GM12878 (cell line): ENCODE data around the gene TAPBP. TPM values are rescaled to one million over a fixed set of nuclear protein-coding genes. Genes with fewer than 3 reads are reported as not detected.

ENCODE experiments used
- CBFB ChIP-seq: IDR thresholded peaks from 2 replicates; pipeline ENCODE4 v1.6.1; 2016; ENCODE audit warnings: antibody characterized with exemption, low read depth
- CBX5 ChIP-seq: sonication (generic); IDR thresholded peaks from 2 replicates; pipeline ENCODE4 v1.6.1; 2016; ENCODE audit warnings: low read depth, moderate library complexity, mild to moderate bottlenecking, inconsistent platforms
- CHD4 ChIP-seq: fragments of 200-600 bp; sonication (generic); IDR thresholded peaks from 2 replicates; pipeline ENCODE4 v1.6.1; 2016; ENCODE audit warnings: mild to moderate bottlenecking
- FOXK2 ChIP-seq: fragments of 450-650 bp; IDR thresholded peaks from 2 replicates; pipeline ENCODE4 v1.6.1; 2017; ENCODE audit warnings: mild to moderate bottlenecking, moderate library complexity
- LARP7 ChIP-seq: fragments of 450-650 bp; IDR thresholded peaks from 2 replicates; pipeline ENCODE4 v1.6.1; 2017; ENCODE audit warnings: mild to moderate bottlenecking
- MXI1 ChIP-seq: fragments of 150-350 bp; IDR thresholded peaks from 2 replicates; pipeline ENCODE4 v1.6.1; 2011; ENCODE audit warnings: low read depth, mild to moderate bottlenecking, inconsistent platforms, low read length, improper control_type of control experiment
- MYC ChIP-seq: IDR thresholded peaks from 2 replicates; pipeline ENCODE4 v1.6.1; 2011; ENCODE audit warnings: mild to moderate bottlenecking, low read length, moderate library complexity, inconsistent platforms; ENCODE audit not compliant: insufficient read depth, insufficient replicate concordance, insufficient read length, severe bottlenecking
- NFYA ChIP-seq: IDR thresholded peaks from 2 replicates; pipeline ENCODE4 v1.6.1; 2011; ENCODE audit warnings: low read depth, mild to moderate bottlenecking, low read length, improper control_type of control experiment, borderline replicate concordance
- NR2C2 ChIP-seq: IDR thresholded peaks from 2 replicates; pipeline ENCODE4 v1.6.1; 2011; ENCODE audit warnings: borderline replicate concordance, low read depth; ENCODE audit not compliant: control insufficient read depth, insufficient read length
- SMARCA5 ChIP-seq: fragments of 450-650 bp; IDR thresholded peaks from 2 replicates; pipeline ENCODE4 v1.6.1; 2017; ENCODE audit warnings: mild to moderate bottlenecking
- polyA plus RNA-seq, 11 experiments: library from polyadenylated mRNA; depleted of rRNA in 4 of 11; unstranded in 6 of 11; stranded (reverse) in 5 of 11; fragments of >200 nt; fragmentation: Nextera tagmentation in 4 of 11; fragmentation: Illumina TruSeq in 1 of 11; extraction: Ambion mirVana in 4 of 11; extraction: Trizol in 1 of 11; gene quantifications; 1 replicate in 1 of 11; 2 replicates in 10 of 11; pipeline versions ENCODE4 v1.2.1 to v1.2.3, GENCODE V29; 2011 to 2016; ENCODE audit warnings: inconsistent platforms in 2 of 11, missing spikeins in 2 of 11, low read depth in 1 of 11
- total RNA-seq, 4 experiments: library from RNA; depleted of rRNA in 3 of 4; stranded (reverse); fragments of >200 nt in 3 of 4; fragmentation: Illumina TruSeq in 1 of 4; extraction: Trizol in 1 of 4; gene quantifications; 2 replicates each; pipeline versions ENCODE4 v1.2.1 to v1.2.3, GENCODE V29; 2013 to 2021
- TF ChIP-seq, protein P1 (sequence below): fragments of 450-650 bp; IDR thresholded peaks from 2 replicates; pipeline ENCODE4 v1.6.1; 2017; ENCODE audit warnings: mild to moderate bottlenecking, moderate library complexity
- TF ChIP-seq, protein P2 (sequence below): IDR thresholded peaks from 2 replicates; pipeline ENCODE4 v1.6.1; 2012; ENCODE audit warnings: mild to moderate bottlenecking, low read depth, low read length
- TF ChIP-seq, protein P3 (sequence below): fragments of 450-650 bp; IDR thresholded peaks from 2 replicates; pipeline ENCODE4 v1.6.1; 2016; ENCODE audit warnings: mild to moderate bottlenecking

Gene TAPBP
- total and polyA plus RNA-seq, 10 of the 15 experiments (the other 5 are each of a cell fraction or from before 2014, with no cell fraction given): 14.6 to 210 (median 78.1) TPM

DNA sequence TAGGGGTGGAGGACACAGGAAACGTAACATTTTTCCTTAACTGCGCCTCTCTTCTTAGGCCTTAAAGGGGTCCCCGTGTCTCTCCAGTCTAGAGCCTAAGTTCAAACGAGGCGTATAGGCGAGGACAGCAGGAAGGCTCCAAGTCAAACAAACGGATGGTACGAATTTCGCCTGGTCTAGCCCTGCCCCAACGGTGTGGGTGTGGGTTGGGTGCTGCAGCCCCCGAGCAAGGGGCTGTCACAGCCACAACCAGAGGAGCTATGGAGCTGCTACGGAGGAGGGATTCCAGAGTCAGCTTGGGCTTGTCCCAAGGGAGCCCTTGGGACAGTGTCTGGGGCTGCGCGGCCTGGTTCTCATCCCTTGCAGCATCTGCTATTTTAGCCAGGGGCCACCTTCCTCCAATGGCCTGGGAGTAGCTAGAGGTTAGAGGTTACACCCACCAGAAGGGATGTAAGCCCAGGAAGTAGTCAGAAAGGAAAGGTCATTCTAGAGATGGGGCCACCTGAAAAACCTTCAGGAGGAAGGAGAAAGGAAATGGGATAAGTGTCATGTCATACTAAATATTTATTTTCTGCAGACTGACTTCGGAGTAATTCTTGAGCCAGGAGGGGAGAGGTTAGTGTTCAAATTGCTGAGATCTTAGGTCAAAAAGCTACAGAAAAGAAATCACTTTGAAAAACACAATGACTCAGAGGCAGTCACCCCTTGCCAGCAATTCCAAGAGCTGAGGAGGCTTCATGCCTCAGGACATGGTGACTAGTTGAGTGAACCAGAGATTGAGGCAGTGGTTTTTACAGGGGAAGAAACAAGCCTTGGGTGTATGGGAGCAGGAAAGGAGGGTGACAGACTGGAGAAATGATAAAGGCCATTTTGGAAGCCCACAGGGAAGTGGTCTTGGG lies 63.9 kb downstream of the TAPBP start (continued):
- TF ChIP-seq, protein P1, sequence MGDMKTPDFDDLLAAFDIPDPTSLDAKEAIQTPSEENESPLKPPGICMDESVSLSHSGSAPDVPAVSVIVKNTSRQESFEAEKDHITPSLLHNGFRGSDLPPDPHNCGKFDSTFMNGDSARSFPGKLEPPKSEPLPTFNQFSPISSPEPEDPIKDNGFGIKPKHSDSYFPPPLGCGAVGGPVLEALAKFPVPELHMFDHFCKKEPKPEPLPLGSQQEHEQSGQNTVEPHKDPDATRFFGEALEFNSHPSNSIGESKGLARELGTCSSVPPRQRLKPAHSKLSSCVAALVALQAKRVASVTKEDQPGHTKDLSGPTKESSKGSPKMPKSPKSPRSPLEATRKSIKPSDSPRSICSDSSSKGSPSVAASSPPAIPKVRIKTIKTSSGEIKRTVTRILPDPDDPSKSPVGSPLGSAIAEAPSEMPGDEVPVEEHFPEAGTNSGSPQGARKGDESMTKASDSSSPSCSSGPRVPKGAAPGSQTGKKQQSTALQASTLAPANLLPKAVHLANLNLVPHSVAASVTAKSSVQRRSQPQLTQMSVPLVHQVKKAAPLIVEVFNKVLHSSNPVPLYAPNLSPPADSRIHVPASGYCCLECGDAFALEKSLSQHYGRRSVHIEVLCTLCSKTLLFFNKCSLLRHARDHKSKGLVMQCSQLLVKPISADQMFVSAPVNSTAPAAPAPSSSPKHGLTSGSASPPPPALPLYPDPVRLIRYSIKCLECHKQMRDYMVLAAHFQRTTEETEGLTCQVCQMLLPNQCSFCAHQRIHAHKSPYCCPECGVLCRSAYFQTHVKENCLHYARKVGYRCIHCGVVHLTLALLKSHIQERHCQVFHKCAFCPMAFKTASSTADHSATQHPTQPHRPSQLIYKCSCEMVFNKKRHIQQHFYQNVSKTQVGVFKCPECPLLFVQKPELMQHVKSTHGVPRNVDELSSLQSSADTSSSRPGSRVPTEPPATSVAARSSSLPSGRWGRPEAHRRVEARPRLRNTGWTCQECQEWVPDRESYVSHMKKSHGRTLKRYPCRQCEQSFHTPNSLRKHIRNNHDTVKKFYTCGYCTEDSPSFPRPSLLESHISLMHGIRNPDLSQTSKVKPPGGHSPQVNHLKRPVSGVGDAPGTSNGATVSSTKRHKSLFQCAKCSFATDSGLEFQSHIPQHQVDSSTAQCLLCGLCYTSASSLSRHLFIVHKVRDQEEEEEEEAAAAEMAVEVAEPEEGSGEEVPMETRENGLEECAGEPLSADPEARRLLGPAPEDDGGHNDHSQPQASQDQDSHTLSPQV: no peak
- TF ChIP-seq MYC (no peak), MXI1 (0 out of 2 replicates have a peak, but pooled peaks have one; percentile 7), CHD4 (no peak), NFYA (no peak), SMARCA5 (0 out of 2 replicates have a peak, but pooled peaks have one; percentile 65), NR2C2 (no peak), FOXK2 (no peak), CBFB (0 out of 2 replicates have a peak, but pooled peaks have one; percentile 5), CBX5 (no peak), LARP7 (peak; percentile 72; the same call in 1 of the 2 replicates)
- TF ChIP-seq, protein P2, sequence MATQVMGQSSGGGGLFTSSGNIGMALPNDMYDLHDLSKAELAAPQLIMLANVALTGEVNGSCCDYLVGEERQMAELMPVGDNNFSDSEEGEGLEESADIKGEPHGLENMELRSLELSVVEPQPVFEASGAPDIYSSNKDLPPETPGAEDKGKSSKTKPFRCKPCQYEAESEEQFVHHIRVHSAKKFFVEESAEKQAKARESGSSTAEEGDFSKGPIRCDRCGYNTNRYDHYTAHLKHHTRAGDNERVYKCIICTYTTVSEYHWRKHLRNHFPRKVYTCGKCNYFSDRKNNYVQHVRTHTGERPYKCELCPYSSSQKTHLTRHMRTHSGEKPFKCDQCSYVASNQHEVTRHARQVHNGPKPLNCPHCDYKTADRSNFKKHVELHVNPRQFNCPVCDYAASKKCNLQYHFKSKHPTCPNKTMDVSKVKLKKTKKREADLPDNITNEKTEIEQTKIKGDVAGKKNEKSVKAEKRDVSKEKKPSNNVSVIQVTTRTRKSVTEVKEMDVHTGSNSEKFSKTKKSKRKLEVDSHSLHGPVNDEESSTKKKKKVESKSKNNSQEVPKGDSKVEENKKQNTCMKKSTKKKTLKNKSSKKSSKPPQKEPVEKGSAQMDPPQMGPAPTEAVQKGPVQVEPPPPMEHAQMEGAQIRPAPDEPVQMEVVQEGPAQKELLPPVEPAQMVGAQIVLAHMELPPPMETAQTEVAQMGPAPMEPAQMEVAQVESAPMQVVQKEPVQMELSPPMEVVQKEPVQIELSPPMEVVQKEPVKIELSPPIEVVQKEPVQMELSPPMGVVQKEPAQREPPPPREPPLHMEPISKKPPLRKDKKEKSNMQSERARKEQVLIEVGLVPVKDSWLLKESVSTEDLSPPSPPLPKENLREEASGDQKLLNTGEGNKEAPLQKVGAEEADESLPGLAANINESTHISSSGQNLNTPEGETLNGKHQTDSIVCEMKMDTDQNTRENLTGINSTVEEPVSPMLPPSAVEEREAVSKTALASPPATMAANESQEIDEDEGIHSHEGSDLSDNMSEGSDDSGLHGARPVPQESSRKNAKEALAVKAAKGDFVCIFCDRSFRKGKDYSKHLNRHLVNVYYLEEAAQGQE: no peak
- TF ChIP-seq, protein P3, sequence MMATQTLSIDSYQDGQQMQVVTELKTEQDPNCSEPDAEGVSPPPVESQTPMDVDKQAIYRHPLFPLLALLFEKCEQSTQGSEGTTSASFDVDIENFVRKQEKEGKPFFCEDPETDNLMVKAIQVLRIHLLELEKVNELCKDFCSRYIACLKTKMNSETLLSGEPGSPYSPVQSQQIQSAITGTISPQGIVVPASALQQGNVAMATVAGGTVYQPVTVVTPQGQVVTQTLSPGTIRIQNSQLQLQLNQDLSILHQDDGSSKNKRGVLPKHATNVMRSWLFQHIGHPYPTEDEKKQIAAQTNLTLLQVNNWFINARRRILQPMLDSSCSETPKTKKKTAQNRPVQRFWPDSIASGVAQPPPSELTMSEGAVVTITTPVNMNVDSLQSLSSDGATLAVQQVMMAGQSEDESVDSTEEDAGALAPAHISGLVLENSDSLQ: no peak
